Panc1 (cell line): ENCODE measurements around the gene KDM2B.

Experiments used
- CTCF ChIP-seq: fragments of 450-650 bp; IDR thresholded peaks from 2 replicates; pipeline ENCODE4 v1.5.1; 2017; ENCODE audit warnings: mild to moderate bottlenecking
- POLR2AphosphoS5 ChIP-seq: IDR thresholded peaks from 2 replicates; pipeline ENCODE4 v1.6.1; 2012; ENCODE audit warnings: mild to moderate bottlenecking, low read depth, low read length, moderate library complexity
- REST ChIP-seq, 2 experiments: IDR thresholded peaks; 2 replicates each; pipeline ENCODE4 v1.6.1; 2011 to 2012; ENCODE audit warnings: low read depth in 2 of 2, control low read depth in 1 of 2, low read length in 1 of 2, mild to moderate bottlenecking in 1 of 2, moderate library complexity in 1 of 2; ENCODE audit not compliant: insufficient read depth in 1 of 2
- SIN3A ChIP-seq: IDR thresholded peaks from 2 replicates; pipeline ENCODE4 v1.6.1; 2012; ENCODE audit warnings: low read depth, mild to moderate bottlenecking, low read length, moderate library complexity, borderline replicate concordance; ENCODE audit not compliant: insufficient read depth
- TCF7L2 ChIP-seq: IDR thresholded peaks from 2 replicates; pipeline ENCODE4 v1.6.1; 2011; ENCODE audit warnings: mild to moderate bottlenecking, low read depth, low read length, inconsistent platforms

- no peak for TF ChIP-seq CTCF
- no peak for TF ChIP-seq REST (IDR thresholded peaks at IDR 0.05; ENCODE audit: insufficient read depth in 1 of 2, low read depth in 2 of 2, low read length in 1 of 2)
- no peak for TF ChIP-seq POLR2AphosphoS5
- no peak for TF ChIP-seq TCF7L2
- TF ChIP-seq SIN3A, result no peak
Measured at GRCh38 chr12:121575051-121575450, 5.8 kb downstream of the KDM2B start.
